HepG2 (cell line): Measurements from ENCODE around the gene CEP43. TPM values are rescaled to one million over a fixed set of nuclear protein-coding genes. Genes with fewer than 3 reads are reported as not detected.

Experiments used
- AHR ChIP-seq: IDR thresholded peaks from 2 replicates; pipeline ENCODE4 v1.6.1; 2018; ENCODE audit warnings: missing genetic modification reagents, missing compliant biosample characterization
- CBX2 ChIP-seq, 2 experiments: fragments of 200-600 bp in 1 of 2; sonication (generic); formaldehyde crosslinking in 1 of 2; IDR thresholded peaks; 2 replicates each; pipeline versions ENCODE4 v1.7.0 to v1.8.1; 2018 to 2022; ENCODE audit warnings: low read depth in 2 of 2, low read length in 1 of 2, mild to moderate bottlenecking in 1 of 2, missing genetic modification reagents in 1 of 2
- EED ChIP-seq: sonication (generic); formaldehyde crosslinking; IDR thresholded peaks from 2 replicates; pipeline ENCODE4 v1.5.0; 2020; ENCODE audit warnings: mild to moderate bottlenecking, missing genetic modification reagents
- HMG20A ChIP-seq: IDR thresholded peaks from 2 replicates; pipeline ENCODE4 v1.6.1; 2016; ENCODE audit warnings: borderline replicate concordance
- JUND ChIP-seq: sonication (generic); formaldehyde crosslinking; IDR thresholded peaks from 2 replicates; pipeline ENCODE4 v1.8.0; 2022; ENCODE audit warnings: mild to moderate bottlenecking, missing genetic modification reagents
- KLF11 ChIP-seq: IDR thresholded peaks from 2 replicates; pipeline ENCODE4 v1.6.1; 2016; ENCODE audit warnings: missing compliant biosample characterization
- MIXL1 ChIP-seq: IDR thresholded peaks from 2 replicates; pipeline ENCODE4 v1.6.1; 2016
- NFYC ChIP-seq: IDR thresholded peaks from 2 replicates; pipeline ENCODE4 v1.6.1; 2016; ENCODE audit warnings: missing genetic modification reagents, missing compliant biosample characterization
- NR2F1 ChIP-seq, 2 experiments: fragments of 450-650 bp in 1 of 2; formaldehyde crosslinking in 1 of 2; IDR thresholded peaks; 2 replicates each; pipeline versions ENCODE4 v1.5.0 to v1.6.1; 2016 to 2020; ENCODE audit warnings: mild to moderate bottlenecking in 1 of 2, missing compliant biosample characterization in 1 of 2, missing genetic modification reagents in 1 of 2, moderate library complexity in 1 of 2
- PAF1 ChIP-seq: IDR thresholded peaks from 2 replicates; pipeline ENCODE4 v1.6.1; 2016; ENCODE audit warnings: missing genetic modification reagents, missing compliant biosample characterization
- SSRP1 ChIP-seq: IDR thresholded peaks from 2 replicates; pipeline ENCODE4 v1.6.1; 2016; ENCODE audit warnings: control low read depth
- YEATS2 ChIP-seq: sonication (generic); formaldehyde crosslinking; IDR thresholded peaks from 2 replicates; pipeline ENCODE4 v1.4.0; 2020; ENCODE audit warnings: missing genetic modification reagents, borderline replicate concordance
- ZBTB1 ChIP-seq: sonication (generic); formaldehyde crosslinking; IDR thresholded peaks from 2 replicates; pipeline ENCODE4 v1.4.0; 2020; ENCODE audit warnings: missing genetic modification reagents, borderline replicate concordance
- ZNF207 ChIP-seq: fragments of 450-650 bp; IDR thresholded peaks from 2 replicates; pipeline ENCODE4 v1.6.1; 2016; ENCODE audit warnings: antibody characterized with exemption, borderline replicate concordance
- ZNF773 ChIP-seq: sonication (generic); formaldehyde crosslinking; IDR thresholded peaks from 2 replicates; pipeline ENCODE4 v1.4.0; 2020; ENCODE audit warnings: missing genetic modification reagents, borderline replicate concordance
- ZNF780A ChIP-seq: sonication (generic); formaldehyde crosslinking; IDR thresholded peaks from 2 replicates; pipeline ENCODE4 v1.8.0; 2022; ENCODE audit warnings: mild to moderate bottlenecking, missing genetic modification reagents, moderate library complexity
- polyA plus RNA-seq, 8 experiments: library from polyadenylated mRNA; depleted of rRNA in 3 of 8; stranded (reverse) in 7 of 8; unstranded in 1 of 8; fragments of >200 nt; fragmentation: Illumina TruSeq in 4 of 8; extraction: Trizol in 4 of 8; gene quantifications; 2 replicates each; pipeline versions ENCODE4 v1.2.1 to v1.2.3, GENCODE V29; 2011 to 2016; ENCODE audit warnings: low read depth in 4 of 8, missing spikeins in 1 of 8, mixed read lengths in 1 of 8; ENCODE audit not compliant: insufficient read depth in 1 of 8
- total RNA-seq, 5 experiments: library from RNA; depleted of rRNA; stranded (reverse); fragments of >200 nt; fragmentation: Illumina TruSeq; extraction: Trizol; gene quantifications; 2 replicates each; pipeline ENCODE4 v1.2.3, GENCODE V29; 2016; ENCODE audit warnings: low read depth in 1 of 5
- TF ChIP-seq, protein P1 (sequence below): sonication (generic); formaldehyde crosslinking; IDR thresholded peaks from 2 replicates; pipeline ENCODE4 v1.8.0; 2022; ENCODE audit warnings: missing genetic modification reagents, mild to moderate bottlenecking, inconsistent platforms, borderline replicate concordance
- TF ChIP-seq, protein P2 (sequence below): sonication (generic); formaldehyde crosslinking; IDR thresholded peaks from 2 replicates; pipeline ENCODE4 v1.5.0; 2020; ENCODE audit warnings: missing genetic modification reagents
- TF ChIP-seq, protein P3 (sequence below): IDR thresholded peaks from 2 replicates; pipeline ENCODE4 v1.6.1; 2016; ENCODE audit warnings: low read depth, missing genetic modification reagents, missing compliant biosample characterization
- TF ChIP-seq, protein P4 (sequence below): sonication (generic); formaldehyde crosslinking; IDR thresholded peaks from 2 replicates; pipeline ENCODE4 v1.5.0; 2020; ENCODE audit warnings: missing genetic modification reagents

The CEP43 gene
- total and polyA plus RNA-seq, 2 of the 13 experiments (the other 11 are each of a cell fraction or from before 2014, with no cell fraction given): 29.3 to 73.9 TPM

DNA sequence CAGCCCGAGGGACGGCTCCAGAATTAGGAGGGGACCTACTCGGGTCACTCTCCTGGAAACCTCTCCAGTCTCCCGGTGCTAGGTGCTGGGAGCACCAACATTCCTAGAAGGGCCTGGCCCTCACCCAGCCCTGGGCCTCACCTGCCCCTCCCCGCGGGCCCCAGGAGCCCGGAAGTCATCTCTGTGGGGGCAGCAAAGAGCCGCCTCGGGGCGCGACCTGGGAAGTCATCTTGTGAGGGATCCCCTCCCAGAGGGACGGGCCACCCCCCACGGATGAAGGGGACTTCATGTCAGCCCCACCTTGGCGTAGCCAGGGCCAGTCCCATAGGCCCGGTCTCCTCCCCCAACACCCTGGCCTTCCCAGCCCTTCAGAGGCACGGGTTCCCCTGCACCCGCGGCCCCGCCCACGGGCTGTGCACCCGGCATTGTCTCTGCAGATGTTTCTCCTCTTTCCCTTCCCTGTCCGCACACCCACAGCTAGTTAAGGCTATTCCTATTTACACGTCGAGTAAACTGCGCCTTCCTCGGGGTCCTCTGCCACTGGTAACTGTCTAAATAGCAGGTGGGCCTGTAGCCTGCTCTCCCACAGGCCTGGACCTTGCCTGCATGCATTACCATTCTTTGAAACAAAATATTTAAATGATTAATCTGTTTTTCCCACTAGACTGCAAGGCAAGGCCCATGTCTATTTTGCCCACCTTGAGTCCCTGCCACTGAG, 42.0 kb upstream of the CEP43 start (continued):
- TF ChIP-seq, protein P1, sequence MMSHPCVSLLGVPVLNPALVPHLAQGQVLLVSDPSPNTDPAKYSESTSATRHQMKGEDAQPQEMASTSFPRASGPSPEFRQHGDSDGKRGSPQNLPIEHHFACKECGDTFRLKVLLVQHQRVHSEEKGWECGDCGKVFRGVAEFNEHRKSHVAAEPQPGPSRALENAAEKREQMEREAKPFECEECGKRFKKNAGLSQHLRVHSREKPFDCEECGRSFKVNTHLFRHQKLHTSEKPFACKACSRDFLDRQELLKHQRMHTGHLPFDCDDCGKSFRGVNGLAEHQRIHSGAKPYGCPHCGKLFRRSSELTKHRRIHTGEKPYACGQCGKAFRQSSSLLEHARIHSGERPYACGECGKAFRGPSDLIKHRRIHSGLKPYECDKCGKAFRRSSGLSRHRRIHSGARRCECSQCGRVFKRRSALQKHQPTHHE (CRISPR knock-in tag): no peak
- TF ChIP-seq ZNF780A (CRISPR knock-in tag) (no peak; the same call in 1 of the 2 replicates), HMG20A (peak; percentile 77), ZNF773 (CRISPR knock-in tag) (no peak), EED (no peak), AHR (CRISPR knock-in tag) (peak; percentile 29; the same call in 1 of the 2 replicates), CBX2 (IDR thresholded peaks at IDR 0.05; ENCODE audit: low read depth, low read length) (no peak), CBX2 (CRISPR knock-in tag; IDR thresholded peaks at IDR 0.05; ENCODE audit: low read depth) (peak; percentile 41; the same call in 1 of the 2 replicates), NR2F1 (CRISPR knock-in tag; IDR thresholded peaks at IDR 0.05) (peak in 1 of 2 experiments; percentile 47; a peak in 2 of 4 replicates), YEATS2 (CRISPR knock-in tag) (peak; percentile 15; the same call in 1 of the 2 replicates), MIXL1 (CRISPR knock-in tag) (peak; percentile 70; the same call in 1 of the 2 replicates), NFYC (CRISPR knock-in tag) (no peak), JUND (no peak), SSRP1 (no peak), PAF1 (CRISPR knock-in tag) (0 out of 2 replicates have a peak, but pooled peaks have one; percentile 15), KLF11 (CRISPR knock-in tag) (no peak), ZNF207 (no peak), ZBTB1 (CRISPR knock-in tag) (no peak)
- TF ChIP-seq, protein P2, sequence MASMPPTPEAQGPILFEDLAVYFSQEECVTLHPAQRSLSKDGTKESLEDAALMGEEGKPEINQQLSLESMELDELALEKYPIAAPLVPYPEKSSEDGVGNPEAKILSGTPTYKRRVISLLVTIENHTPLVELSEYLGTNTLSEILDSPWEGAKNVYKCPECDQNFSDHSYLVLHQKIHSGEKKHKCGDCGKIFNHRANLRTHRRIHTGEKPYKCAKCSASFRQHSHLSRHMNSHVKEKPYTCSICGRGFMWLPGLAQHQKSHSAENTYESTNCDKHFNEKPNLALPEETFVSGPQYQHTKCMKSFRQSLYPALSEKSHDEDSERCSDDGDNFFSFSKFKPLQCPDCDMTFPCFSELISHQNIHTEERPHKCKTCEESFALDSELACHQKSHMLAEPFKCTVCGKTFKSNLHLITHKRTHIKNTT: no peak
- TF ChIP-seq, protein P3, sequence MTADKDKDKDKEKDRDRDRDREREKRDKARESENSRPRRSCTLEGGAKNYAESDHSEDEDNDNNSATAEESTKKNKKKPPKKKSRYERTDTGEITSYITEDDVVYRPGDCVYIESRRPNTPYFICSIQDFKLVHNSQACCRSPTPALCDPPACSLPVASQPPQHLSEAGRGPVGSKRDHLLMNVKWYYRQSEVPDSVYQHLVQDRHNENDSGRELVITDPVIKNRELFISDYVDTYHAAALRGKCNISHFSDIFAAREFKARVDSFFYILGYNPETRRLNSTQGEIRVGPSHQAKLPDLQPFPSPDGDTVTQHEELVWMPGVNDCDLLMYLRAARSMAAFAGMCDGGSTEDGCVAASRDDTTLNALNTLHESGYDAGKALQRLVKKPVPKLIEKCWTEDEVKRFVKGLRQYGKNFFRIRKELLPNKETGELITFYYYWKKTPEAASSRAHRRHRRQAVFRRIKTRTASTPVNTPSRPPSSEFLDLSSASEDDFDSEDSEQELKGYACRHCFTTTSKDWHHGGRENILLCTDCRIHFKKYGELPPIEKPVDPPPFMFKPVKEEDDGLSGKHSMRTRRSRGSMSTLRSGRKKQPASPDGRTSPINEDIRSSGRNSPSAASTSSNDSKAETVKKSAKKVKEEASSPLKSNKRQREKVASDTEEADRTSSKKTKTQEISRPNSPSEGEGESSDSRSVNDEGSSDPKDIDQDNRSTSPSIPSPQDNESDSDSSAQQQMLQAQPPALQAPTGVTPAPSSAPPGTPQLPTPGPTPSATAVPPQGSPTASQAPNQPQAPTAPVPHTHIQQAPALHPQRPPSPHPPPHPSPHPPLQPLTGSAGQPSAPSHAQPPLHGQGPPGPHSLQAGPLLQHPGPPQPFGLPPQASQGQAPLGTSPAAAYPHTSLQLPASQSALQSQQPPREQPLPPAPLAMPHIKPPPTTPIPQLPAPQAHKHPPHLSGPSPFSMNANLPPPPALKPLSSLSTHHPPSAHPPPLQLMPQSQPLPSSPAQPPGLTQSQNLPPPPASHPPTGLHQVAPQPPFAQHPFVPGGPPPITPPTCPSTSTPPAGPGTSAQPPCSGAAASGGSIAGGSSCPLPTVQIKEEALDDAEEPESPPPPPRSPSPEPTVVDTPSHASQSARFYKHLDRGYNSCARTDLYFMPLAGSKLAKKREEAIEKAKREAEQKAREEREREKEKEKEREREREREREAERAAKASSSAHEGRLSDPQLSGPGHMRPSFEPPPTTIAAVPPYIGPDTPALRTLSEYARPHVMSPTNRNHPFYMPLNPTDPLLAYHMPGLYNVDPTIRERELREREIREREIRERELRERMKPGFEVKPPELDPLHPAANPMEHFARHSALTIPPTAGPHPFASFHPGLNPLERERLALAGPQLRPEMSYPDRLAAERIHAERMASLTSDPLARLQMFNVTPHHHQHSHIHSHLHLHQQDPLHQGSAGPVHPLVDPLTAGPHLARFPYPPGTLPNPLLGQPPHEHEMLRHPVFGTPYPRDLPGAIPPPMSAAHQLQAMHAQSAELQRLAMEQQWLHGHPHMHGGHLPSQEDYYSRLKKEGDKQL (CRISPR knock-in tag): no peak
- TF ChIP-seq, protein P4, sequence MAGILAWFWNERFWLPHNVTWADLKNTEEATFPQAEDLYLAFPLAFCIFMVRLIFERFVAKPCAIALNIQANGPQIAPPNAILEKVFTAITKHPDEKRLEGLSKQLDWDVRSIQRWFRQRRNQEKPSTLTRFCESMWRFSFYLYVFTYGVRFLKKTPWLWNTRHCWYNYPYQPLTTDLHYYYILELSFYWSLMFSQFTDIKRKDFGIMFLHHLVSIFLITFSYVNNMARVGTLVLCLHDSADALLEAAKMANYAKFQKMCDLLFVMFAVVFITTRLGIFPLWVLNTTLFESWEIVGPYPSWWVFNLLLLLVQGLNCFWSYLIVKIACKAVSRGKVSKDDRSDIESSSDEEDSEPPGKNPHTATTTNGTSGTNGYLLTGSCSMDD (CRISPR knock-in tag): no peak
